ENCODE results near the gene MAN2B2.

Gene MAN2B2

DNA sequence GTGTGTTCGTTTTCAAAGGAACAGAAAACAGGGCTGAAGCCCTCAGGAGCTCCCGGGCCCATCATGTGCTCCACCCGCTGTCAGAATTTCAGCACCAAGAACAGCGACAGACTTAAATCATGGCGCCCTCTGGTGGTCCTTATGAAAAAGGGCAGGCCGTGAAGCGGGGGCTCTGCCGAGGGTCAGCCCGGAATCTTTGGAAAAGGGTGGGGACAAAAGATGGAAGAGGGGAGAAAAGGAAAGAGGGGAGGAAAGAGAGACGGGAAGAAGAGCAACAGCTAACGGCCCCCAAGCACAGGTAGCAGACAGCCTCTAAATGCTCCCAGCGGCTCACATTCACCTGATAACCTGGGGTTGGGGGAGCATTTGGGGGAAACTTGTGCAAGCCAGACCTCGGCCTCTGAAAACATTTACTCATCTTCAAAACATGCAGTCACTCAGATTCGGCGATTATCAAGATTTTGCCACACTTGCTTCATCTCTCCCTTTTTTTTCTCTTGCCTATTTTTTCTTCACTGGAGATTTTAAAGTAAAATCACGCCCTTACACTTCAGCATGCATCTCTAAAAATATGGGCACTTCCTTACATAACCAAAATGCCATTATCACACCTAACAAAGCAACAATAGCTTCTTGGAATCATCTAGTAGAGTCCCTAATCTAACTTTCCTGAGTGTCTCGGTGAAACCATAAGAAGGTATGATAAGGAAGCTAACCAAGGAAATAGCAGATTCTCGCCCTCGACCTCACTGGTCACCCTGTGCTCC lies 28.1 kb upstream of the MAN2B2 start:
- DNase-seq = peak; percentile 47

DNA sequence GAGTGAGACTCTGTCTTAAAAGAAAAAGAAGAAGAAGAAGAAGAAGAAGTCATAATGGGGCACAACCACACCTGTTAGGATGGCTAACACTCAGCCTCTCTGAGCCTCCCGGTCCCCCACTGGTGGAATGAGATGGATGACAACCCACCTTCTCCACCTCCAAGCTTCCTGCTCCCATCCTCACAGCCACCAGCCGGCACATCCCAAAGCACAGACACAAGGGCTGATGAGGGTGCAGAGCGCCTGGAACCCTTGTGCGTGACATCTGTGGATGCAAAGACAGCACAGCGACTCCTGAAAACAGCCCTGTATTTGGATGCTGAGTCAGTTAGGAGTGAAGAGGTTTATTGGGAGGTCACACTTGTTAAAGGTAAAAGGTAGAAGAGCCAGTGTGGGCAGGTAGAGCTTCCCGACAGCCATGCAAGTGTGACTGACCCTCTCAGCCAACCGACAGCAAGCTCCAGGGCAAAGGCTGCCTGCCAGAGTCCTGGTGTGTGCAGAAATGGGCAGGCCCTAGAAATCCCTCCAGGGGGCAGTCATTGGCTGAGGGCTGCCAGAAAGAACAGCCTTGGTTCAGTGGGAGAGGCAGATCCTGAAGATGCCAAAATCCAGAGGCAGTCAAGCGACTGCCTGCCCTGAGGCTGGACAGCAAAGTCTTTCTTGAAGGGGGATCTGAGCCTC lies 26.6 kb upstream of the MAN2B2 start:
- no peak for DNase-seq

DNA sequence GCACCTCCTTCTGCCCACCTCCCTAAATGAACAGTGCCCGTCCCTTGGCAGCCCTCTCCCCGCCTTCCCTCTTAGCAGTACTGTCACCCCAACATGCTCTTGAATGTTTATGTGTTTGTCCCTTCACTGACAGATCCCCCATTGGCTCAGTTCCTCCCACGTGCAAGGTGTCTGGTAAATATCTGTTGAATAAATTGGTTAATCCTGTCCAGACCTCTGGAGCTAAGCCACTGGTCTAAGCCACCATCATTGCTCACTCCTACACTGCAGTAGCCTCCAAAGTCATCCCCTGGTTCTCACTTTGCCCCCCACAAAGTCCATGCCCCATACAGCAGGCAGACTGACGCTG lies 26.1 kb upstream of the MAN2B2 start:
- no peak for DNase-seq

DNA sequence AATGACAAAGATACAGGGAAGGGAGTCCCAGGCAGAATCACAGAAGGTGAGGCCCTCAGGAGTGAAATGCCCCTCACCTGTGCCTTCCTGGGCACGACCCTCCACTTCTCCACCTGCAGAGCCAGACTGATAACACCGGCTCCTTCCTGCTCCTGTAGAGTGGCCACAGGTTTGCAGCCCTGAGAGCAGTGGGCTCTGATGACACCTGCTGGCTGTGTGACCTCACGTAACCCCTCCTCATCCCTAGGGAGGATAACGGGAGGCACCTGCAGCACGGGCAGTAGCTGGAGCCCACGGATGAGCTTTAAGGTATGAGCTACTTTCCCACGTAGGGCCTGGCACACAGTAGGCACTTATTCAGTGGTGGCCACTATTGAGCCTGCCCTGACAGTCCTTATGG lies 25.5 kb upstream of the MAN2B2 start:
- DNase-seq = no peak

DNA sequence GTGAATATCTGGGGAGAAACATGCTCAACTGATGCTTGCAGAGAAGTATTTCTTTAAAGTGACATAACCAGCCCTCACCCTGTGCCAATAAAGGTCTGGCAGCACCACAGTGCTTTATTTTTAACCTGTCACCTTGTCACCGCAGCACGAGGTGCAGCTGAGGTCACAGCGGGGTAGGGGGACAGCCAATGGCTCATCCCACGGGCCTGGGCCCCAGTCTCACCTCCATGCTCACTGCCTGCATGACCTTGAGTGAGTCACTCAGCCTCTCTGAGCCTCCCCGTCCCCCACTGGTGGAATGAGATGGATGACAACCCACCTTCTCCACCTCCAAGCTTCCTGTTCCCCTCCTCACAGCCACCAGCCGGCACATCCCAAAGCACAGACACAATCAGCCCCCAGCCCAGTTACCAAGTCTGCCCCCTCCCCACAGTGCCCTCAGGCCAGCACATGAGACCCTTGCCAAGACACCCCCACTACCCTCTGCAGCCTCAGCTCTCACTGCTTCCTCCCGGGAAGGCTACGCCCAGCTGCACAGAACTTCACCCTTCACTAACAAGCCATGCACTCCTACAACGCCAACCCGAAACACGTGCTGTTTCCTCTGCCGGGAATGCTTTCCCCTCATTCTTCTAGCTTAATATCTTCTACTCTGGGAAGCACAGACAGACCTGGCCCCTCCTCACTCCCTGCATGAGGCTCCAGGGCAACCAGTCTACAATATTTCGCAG lies 24.9 kb upstream of the MAN2B2 start:
- DNase-seq = no peak

DNA sequence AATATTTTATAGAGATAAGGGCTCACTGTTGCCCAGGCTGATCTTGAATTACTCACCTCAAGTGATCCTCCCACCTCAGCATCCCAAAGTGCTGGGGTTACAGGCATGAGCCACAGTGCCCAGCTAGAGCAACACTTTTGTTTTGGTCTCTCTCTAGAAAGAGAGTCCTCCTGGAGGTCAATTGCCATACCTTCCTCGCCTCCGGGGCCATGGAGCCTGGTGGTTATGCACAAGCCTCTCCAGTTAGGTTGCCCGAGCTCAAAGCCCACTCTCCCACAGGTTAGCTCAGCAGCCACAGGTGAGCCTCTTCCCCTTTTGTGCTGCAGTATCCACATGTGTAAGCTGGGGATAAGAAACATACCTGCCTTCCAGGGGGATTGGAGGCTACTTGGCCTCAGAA lies 24.2 kb upstream of the MAN2B2 start:
- DNase-seq = no peak

DNA sequence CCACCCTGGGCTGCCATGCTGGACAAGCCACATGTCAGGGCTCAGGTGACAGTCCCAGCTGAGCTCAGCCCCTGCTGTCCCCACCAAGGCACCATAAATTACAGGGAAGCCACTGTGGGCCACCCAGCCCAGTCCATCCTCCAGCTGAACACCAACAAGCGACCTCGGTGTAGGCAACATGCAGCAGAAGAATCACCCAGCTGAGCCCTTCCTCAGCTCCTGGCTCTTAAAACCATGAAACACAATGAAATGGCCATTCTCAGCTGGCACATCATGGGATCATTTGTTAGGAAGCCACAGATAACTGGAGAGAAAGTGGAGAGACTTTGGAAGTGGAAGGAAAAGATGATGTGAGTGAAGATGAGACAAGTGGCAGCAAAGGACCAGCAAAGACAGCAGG lies 23.3 kb upstream of the MAN2B2 start:
- DNase-seq = no peak

DNA sequence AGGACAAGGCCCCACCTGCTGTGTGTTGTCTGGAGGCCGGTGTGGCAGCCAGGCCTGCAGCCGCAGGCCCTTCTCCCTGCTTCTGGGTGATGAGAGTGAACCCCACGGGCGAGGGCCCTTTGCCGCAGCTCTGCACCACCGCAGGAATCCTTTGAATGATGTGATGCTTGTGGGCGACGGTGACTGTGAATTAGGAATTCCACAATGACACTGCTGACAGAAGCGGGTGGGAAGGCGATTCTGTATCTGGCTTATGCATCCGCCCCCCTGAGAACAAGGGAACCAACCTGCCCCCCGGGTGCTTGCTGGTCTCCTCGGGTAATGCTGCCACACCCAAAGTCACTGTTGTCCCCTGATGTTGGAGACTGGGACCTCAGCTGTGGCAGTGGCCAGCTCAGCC lies 19.5 kb upstream of the MAN2B2 start:
- DNase-seq = no peak

DNA sequence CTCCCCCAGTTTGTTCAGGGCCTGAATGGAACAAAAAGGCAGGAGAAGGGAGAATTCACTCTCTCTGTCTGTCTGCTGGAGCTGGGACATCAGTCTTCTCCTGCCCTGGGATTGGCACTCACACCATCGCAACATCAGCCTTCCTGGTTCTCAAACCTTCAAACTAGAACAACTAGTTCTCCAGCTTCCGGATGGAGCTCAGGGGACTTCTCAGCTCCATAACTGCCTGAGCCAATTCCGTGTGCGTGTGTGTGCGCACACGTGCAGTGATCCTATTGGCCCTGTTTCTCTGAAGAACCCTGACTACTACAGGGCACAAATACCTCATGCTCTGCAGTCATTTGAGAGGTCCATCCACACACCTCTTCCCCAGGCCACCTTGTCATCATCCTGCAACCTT lies 18.7 kb upstream of the MAN2B2 start:
- DNase-seq = no peak

DNA sequence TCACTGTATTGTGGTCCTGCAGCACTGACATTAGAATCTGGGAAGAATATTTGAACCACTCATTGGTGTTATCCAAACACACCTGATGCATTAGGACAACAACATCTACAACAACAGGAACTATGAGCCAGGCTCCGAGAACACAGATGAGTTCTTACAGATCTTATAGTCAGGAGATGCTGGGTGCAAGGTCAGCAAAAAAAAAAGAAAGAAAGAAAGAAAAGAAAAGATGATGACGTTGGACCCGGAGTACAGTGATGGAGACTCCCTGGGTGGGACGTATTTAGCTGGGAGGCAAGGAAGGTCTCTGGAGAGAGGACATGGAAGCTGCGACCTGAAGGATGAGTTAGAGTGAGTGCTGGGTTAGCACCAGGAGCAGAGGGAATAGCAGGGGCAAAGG lies 17.8 kb upstream of the MAN2B2 start:
- DNase-seq = no peak

DNA sequence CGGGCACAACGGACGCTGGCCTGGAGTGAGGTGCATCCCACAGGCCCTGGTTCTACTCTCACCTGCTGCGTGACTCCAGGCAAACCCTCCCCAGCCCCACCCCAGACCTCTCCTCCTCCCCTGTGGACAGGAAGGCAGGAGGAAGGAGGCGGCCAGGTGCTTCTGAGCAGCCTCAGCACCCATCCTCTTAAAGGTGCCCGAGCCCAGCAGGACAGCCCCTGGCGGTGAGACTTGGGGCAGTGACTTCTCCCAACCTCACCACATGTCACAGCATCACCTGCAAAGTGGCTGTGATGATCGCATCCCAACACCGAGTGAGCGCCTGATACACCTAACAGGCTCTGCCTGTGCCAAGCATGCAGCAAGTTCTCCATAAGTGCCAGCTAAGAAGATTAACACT lies 17.1 kb upstream of the MAN2B2 start:
- no peak for DNase-seq

DNA sequence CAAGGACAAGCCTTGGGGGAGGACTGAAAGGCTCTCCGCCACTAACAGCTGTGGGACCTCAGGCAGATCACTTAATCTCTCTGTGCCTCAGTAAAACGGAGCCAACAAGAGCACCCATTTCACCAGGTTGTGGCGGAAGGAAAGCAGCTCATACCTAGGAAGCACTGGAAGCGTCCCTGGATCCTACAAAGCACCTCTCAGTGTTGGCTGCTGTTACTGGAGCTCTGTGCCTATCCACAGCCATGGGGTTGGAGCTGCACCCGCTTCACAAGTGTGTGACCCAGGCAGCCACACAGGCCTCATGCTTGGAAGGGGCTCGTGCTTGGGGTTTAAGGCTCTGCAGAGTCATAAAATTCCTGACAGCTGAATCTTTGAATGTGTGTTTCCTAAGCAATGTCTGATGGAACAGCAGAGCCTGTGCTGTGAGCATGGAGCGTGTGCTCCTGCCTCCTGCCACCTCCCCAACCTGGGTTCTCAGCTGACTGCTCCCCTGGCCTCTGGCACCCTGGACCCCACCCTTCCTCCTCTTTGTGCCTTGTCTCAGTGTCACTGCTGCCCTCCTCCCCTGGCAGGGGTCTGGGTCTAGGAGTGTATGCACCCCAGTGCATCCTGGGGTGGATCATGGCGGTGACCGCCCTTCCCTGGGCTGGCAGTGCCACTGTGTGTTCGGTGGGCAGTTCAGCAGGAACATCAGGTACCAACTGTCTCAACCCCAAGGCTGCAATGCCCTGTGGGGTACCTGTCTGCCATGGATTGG lies 14.4 kb upstream of the MAN2B2 start:
- DNase-seq = no peak

DNA sequence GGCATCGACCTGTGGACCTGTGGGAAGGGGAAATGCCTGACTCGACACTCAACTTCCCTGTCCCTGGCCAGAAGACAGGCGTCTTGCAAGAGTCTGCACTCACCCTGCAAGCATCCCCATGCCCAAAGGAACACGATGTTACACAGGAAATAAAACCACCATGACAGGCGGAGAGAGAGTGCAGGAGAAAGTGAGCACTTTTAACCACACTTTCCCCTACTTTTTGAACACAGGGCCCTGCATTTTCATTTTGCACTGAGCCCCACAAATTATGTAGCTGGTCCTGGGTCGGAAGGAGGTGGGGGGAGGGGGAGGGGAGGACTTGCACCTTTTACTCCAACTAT lies 13.8 kb upstream of the MAN2B2 start:
- DNase-seq = no peak

DNA sequence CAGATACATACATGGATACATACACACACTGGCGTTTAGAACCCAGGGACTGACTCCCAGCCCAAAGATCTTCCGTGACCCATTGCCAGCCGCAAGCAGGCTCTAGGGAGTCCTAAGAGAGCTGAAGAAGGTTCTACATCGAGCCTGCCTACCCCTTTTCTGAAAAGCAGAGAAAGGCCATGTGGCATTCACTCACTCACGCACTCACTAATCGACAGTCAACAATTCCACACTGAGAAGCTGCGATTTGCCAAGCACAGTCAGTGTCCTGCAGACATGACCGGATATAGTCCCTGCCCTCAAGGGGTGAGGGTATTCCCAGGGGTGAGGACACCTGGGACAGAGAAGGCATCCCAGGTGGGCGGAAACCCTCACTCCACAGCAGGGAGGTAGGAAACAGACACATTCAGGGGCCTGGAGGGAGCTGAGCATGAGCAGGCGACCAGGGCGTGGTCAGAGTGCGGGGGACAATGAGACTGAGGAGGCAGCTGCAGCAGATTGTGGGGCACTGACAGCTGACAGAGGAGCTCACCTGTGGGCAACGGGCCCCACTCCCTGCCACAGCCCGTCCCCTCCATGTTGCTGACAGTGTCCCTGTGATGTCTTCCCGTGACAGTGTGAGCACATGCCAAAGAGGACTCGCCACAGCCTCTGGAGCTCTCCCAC lies 13.2 kb upstream of the MAN2B2 start:
- DNase-seq = no peak

DNA sequence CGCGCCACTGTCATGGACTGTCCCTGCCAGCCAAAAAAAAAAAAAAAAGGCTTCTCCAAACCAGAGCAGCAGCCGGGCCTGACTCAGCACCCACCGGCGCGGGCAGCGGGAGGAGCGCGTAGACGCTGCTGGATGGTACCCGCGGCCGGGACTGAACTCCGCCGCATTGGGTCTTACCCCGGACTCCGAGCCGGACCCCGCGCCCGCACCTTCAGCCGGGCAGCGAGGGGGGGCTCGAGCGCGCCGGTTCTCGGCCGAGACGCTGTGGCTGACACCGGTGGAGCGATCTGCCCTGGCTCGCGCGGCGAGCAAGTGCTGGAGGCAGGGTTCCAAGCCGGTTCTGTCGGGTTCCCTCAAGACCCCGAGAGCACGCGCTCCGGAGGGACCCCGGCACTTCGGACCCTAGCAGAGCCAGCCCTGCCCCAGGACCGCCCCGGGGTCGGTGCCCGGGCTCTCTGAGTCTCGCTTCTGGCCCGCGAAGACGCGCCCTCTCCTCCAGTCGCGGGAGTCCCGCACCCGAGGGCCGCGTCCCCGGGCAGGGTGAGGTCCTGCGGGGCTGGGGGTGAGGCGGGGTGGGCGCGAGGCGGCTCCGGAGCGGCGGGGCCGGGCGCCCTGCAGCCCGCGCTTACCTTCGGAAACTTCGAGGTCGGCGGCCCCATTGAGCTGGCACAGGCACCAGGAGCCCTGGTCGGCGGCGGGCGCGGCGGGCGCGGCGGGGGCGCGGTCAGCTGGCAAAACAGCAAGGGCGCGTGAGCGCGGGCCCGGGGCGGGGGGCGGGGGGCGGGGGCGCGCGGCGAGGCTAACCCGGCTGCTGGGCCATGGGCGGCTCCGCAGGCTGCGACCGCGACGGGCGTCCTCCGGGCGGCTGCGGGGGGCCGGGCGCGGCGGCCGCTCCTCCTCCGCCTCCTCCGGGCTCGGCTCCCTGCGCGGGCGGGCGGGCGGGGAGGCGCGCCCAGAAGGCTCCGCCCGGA lies 11.8 kb upstream of the MAN2B2 start:
- peak; percentile 29 for DNase-seq

DNA sequence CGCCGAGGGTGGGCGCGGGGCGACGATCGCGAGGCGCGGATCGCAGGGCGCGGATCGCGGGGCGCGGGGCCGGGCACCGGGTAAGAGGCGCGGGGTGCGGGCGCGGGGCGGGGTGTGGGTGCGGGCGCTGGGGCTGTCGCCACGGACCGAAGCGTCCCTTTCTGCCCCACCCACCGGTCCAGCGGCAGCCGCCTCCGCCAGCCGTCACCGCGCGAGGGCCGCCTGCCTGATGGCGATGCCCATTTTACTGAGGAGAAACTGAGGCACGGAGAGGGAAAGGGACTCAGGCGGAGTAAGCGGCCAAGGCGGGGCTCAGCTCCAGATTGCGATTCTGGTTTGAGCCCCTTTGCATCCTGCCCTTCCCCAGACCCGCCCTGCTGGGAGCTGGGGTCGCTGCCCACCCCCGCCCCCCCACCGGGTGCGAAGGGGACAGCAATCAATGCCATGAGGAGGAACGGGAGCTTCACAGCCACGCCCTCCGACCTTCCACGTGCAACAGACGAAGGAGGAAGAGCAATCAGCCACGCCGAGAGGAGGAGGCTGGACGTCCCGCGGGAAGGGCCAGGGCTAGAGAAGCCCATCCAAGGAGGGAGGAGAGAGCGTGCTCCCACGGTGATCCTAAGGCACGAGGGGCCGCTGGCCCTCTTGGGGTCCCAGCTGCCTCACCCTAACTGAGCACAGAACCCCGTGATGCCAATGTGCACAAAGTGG lies 10.9 kb upstream of the MAN2B2 start:
- DNase-seq = no peak

DNA sequence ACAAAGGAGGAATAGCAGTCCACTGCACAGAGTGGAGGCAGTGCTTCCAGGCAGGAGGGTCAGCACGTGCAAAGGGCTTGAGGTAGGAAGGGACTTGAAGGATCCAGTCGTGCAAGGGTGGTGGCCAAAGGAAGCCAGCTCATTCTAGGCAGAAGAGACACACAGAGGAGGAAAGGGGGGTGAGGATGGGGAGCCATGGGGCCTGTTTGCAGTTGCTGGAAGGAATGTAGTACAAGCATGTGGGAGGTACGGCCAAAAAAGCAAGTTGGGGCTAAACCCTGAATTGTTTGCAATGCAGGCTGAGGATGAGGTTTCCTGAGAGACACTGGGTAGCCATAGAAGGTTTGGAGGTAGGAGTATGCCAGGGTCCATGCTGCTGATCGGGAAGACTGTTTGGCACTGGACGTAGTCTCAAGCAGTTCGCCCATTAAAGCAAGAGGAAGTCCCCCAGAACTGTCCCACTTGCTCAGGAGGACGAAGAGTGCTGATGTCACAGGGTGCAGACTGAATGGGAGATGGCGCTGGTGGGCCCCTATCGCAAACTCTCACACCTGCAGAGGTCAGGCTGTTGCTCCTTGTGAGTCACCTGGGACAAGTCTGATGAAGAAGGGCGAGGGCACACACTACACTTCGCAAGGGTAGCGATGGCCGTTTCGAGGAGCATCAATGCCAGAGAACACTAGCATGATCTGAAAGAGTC lies 9.1 kb upstream of the MAN2B2 start:
- no peak for DNase-seq

DNA sequence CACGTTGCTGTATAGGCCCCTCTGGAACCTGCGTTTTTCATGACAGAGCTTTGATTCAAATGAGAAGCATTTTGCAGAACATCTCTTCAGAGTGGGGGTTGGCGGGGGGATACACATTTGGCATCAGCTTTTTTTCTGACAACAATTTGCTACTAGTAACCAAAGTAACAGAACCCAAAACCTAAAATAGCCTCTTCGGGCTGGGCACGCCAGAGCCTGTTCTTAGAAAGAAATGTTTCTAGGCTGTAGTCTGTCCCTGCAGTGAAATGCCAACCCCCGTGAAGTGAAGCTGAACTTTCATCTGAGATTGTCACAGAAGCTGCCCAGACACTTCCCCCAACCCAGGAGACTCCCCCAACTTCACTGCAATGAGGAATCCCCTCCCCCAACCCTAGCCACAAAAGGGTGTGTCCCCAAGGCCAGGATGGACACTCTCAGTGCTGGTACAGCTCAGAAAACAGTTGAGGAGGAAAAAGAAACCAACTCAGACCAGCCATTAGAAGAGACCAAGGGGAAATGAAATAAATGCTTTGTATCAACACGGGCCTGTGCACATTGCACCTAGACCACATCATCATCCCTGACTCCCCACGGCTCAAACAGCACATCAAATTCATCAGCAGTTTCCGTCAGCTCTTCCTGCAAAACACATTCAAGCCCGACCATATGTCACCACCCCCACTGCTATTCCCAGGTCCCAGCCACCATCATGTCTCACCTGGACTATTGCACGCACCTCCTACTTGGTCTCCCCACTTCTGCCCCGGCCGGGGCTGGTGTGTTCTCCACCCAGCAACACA lies 8.4 kb upstream of the MAN2B2 start:
- no peak for DNase-seq

DNA sequence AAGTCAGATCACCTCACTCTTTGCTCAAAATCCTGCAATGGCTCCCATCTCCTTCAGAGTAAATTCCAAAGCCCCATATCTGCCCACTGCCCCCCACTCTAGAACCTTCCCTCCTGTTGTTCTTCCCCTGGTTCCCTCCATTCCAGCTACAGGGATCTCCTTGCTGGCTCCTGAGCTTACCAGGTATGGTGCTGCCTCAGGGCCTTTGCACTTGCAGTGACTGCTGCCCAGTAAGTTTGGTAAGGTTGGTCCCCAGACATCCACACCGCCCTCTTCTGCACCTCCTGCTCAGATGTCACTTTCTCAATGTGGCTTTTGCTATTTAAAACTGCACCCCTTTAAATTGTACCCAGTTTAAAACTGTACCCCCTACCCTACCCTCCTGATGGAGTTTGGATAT lies 7.8 kb upstream of the MAN2B2 start:
- DNase-seq = no peak

DNA sequence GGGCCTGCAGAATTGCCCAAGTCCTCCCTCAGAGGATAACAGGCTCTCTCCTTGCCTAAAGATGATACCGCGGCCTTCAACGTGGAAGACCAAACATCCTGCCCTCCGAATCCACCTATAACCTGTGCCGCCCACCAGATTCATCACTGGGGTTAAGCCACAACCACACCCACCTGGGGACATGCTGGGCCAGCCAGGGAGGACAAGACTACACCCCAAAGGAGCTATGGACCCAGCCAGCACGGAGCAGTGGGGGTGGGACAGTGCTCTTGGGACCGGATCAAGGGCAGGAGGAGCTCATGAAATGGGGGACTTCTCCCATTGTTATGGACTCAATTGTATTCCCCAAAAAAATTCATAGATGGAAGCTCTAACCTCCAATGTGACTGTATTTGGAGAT lies 6.8 kb upstream of the MAN2B2 start:
- DNase-seq = no peak
